H1 (cell line): ENCODE results near the gene COL4A2. TPM values are rescaled to one million over a fixed set of nuclear protein-coding genes. Genes with fewer than 3 reads are reported as not detected.

Source experiments
- CTCF ChIA-PET: fragments of 300-600 bp; sonication (Branson Sonifier 250); formaldehyde crosslinking; loops from one replicate; lab custom pipeline; 2021; ENCODE audit not compliant: partially characterized antibody; lab: Charles Lee
- POLR2A ChIA-PET: fragments of 300-600 bp; sonication (Branson Sonifier 250); formaldehyde crosslinking; loops from one replicate; lab custom pipeline; 2021; ENCODE audit warnings: inconsistent platforms; ENCODE audit not compliant: partially characterized antibody; lab: Charles Lee
- DNase-seq, 2 experiments: peaks; one replicate each; pipeline versions ENCODE4 v3.0.0 to v3.0.0-alpha.2; 2010 to 2022; ENCODE audit warnings: low spot score in 2 of 2, low read depth in 1 of 2, mixed read lengths in 1 of 2
- FAIRE-seq: peaks from 2 replicates; lab custom pipeline; 2011; peaks lifted over from hg19 to GRCh38; lab: Jason Lieb, UNC
- H2AFZ ChIP-seq: 2 replicates; pipeline ENCODE4 v1.8.1; 2012; ENCODE audit warnings: low read length, inconsistent platforms
- H2AK5ac ChIP-seq: 2 replicates; pipeline ENCODE4 v1.6.1; 2013; ENCODE audit warnings: low read depth, low read length
- H2BK120ac ChIP-seq: replicated peaks from 2 replicates; pipeline ENCODE3; 2013; ENCODE audit warnings: low read depth, low read length, inconsistent platforms
- H2BK12ac ChIP-seq: 2 replicates; pipeline ENCODE4 v1.6.1; 2013; ENCODE audit warnings: low read depth, low read length
- H2BK15ac ChIP-seq: 2 replicates; pipeline ENCODE4 v1.6.1; 2013; ENCODE audit warnings: low read length
- H2BK20ac ChIP-seq: 2 replicates; pipeline ENCODE4 v1.6.1; 2013; ENCODE audit warnings: low read length
- H2BK5ac ChIP-seq: 2 replicates; pipeline ENCODE4 v1.6.1; 2013; ENCODE audit warnings: low read depth, low read length
- H3K14ac ChIP-seq: 2 replicates; pipeline ENCODE4 v1.6.1; 2013; ENCODE audit warnings: inconsistent platforms; ENCODE audit not compliant: insufficient read length
- H3K18ac ChIP-seq: 2 replicates; pipeline ENCODE4 v1.6.1; 2013; ENCODE audit warnings: low read length; ENCODE audit errors: extremely low read depth
- H3K23ac ChIP-seq: 2 replicates; pipeline ENCODE4 v1.6.1; 2013; ENCODE audit warnings: inconsistent platforms; ENCODE audit not compliant: insufficient read length
- H3K23me2 ChIP-seq: 2 replicates; pipeline ENCODE4 v1.6.1; 2013; ENCODE audit warnings: low read depth, low read length
- H3K27ac ChIP-seq: 2 replicates; pipeline ENCODE4 v1.6.1; 2011; ENCODE audit warnings: low read depth, low read length, inconsistent platforms
- H3K27me3 ChIP-seq, 4 experiments: replicated peaks in 1 of 4; 1 replicate in 1 of 4; 2 replicates in 3 of 4; pipeline versions ENCODE4 v1.6.1 to v1.8.1; 2011 to 2013; ENCODE audit warnings: low read length in 3 of 4, mild to moderate bottlenecking in 3 of 4, inconsistent platforms in 2 of 4, mixed read lengths in 2 of 4, moderate library complexity in 1 of 4; ENCODE audit not compliant: control insufficient read depth in 3 of 4, insufficient read depth in 3 of 4; ENCODE audit errors: extremely low read depth in 1 of 4
- H3K36me3 ChIP-seq, 4 experiments: 2 replicates each; pipeline versions ENCODE4 v1.6.1 to v1.8.1; 2011 to 2013; ENCODE audit warnings: mild to moderate bottlenecking in 4 of 4, low read length in 3 of 4, moderate library complexity in 2 of 4, control low read depth in 1 of 4, inconsistent platforms in 1 of 4; ENCODE audit not compliant: insufficient read depth in 4 of 4, control insufficient read depth in 2 of 4
- H3K4ac ChIP-seq: replicated peaks from 2 replicates; pipeline ENCODE3; 2013; ENCODE audit warnings: low read length, low read depth, mixed read lengths, inconsistent platforms; ENCODE audit not compliant: insufficient read length
- H3K4me1 ChIP-seq, 4 experiments: replicated peaks in 1 of 4; 1 replicate in 1 of 4; 2 replicates in 3 of 4; pipeline versions ENCODE4 v1.6.1 to v1.8.1; 2011 to 2013; ENCODE audit warnings: low read length in 3 of 4, inconsistent platforms in 2 of 4, mixed read lengths in 1 of 4; ENCODE audit not compliant: insufficient read depth in 4 of 4, control insufficient read depth in 3 of 4
- H3K4me2 ChIP-seq, 2 experiments: 2 replicates each; pipeline versions ENCODE4 v1.6.1 to v1.8.1; 2011 to 2013; ENCODE audit warnings: low read depth in 2 of 2, low read length in 2 of 2, control low read depth in 1 of 2, inconsistent platforms in 1 of 2, mild to moderate bottlenecking in 1 of 2; ENCODE audit not compliant: insufficient read depth in 1 of 2
- H3K4me3 ChIP-seq, 4 experiments: fragments of 200-600, 300-600 bp in 1 of 4; sonication (generic), shearing (Covaris generic), sonication (Bioruptor Twin) in 1 of 4; 2 replicates each; pipeline versions ENCODE4 v1.5.1 to v1.8.1; 2011 to 2016; ENCODE audit warnings: low read length in 4 of 4, low read depth in 3 of 4, control low read depth in 2 of 4, inconsistent platforms in 2 of 4, mild to moderate bottlenecking in 2 of 4, mixed read lengths in 1 of 4, moderate library complexity in 1 of 4; ENCODE audit not compliant: insufficient read depth in 2 of 4; ENCODE audit errors: extremely low read depth in 1 of 4
- H3K56ac ChIP-seq: replicated peaks from 2 replicates; pipeline ENCODE3; 2013; ENCODE audit warnings: low read depth, mild to moderate bottlenecking, mixed read lengths, low read length, inconsistent platforms; ENCODE audit not compliant: insufficient read length
- H3K79me1 ChIP-seq: 2 replicates; pipeline ENCODE4 v1.6.1; 2013; ENCODE audit warnings: low read depth, low read length, control low read depth
- H3K79me2 ChIP-seq, 2 experiments: 2 replicates each; pipeline versions ENCODE4 v1.6.1 to v1.8.1; 2012 to 2013; ENCODE audit warnings: low read length in 2 of 2, mild to moderate bottlenecking in 2 of 2, inconsistent platforms in 1 of 2; ENCODE audit not compliant: insufficient read depth in 2 of 2, control insufficient read depth in 1 of 2
- H3K9ac ChIP-seq, 4 experiments: replicated peaks in 1 of 4; 1 replicate in 1 of 4; 2 replicates in 3 of 4; pipeline versions ENCODE4 v1.6.1 to v1.8.1; 2011 to 2013; ENCODE audit warnings: low read depth in 3 of 4, low read length in 3 of 4, control low read depth in 2 of 4, mild to moderate bottlenecking in 2 of 4, moderate library complexity in 2 of 4, inconsistent platforms in 1 of 4; ENCODE audit errors: extremely low read depth in 1 of 4
- H3K9me3 ChIP-seq, 2 experiments: 2 replicates each; pipeline versions ENCODE4 v1.6.1 to v1.8.1; 2012 to 2013; ENCODE audit warnings: mild to moderate bottlenecking in 2 of 2, moderate library complexity in 2 of 2, control low read depth in 1 of 2, inconsistent platforms in 1 of 2, low read depth in 1 of 2, low read length in 1 of 2, mixed read lengths in 1 of 2; ENCODE audit not compliant: insufficient read depth in 2 of 2
- H4K20me1 ChIP-seq, 2 experiments: replicated peaks in 1 of 2; 2 replicates each; pipeline versions ENCODE3 to v1.8.1; 2011 to 2013; ENCODE audit warnings: inconsistent platforms in 2 of 2, low read length in 2 of 2, mild to moderate bottlenecking in 1 of 2; ENCODE audit not compliant: insufficient read depth in 2 of 2, control insufficient read depth in 1 of 2
- H4K5ac ChIP-seq: 2 replicates; pipeline ENCODE4 v1.6.1; 2013; ENCODE audit warnings: low read length, low read depth, mixed read lengths, inconsistent platforms; ENCODE audit not compliant: insufficient read length
- H4K8ac ChIP-seq: 2 replicates; pipeline ENCODE4 v1.8.0; 2013; ENCODE audit warnings: mild to moderate bottlenecking, moderate library complexity, low read length, inconsistent platforms; ENCODE audit not compliant: insufficient read depth; ENCODE audit errors: extremely low read depth
- H4K91ac ChIP-seq: replicated peaks from 2 replicates; pipeline ENCODE3; 2013; ENCODE audit warnings: low read length, mixed read lengths, inconsistent platforms; ENCODE audit not compliant: insufficient read length
- POLR2AphosphoS5 ChIP-seq: IDR thresholded peaks from 2 replicates; pipeline ENCODE4 v1.6.1; 2011; ENCODE audit warnings: low read depth, low read length
- SIRT6 ChIP-seq: IDR thresholded peaks from one replicate; pipeline ENCODE4 v1.7.1; 2012; ENCODE audit warnings: low read length, inconsistent platforms
- TBP ChIP-seq: IDR thresholded peaks from 2 replicates; pipeline ENCODE4 v1.6.1; 2011; ENCODE audit warnings: low read depth, low read length, improper control_type of control experiment
- WGBS, 2 experiments: shearing (Covaris generic) in 1 of 2; methylation state at CpG; one replicate each; pipeline versions ENCODE4 v1.1.6 to v1.1.7; 2013 to 2015; ENCODE audit warnings: low lambda C conversion rate in 2 of 2, mixed read lengths in 2 of 2, inconsistent platforms in 1 of 2, low coverage in 1 of 2, missing lambda C conversion rate in 1 of 2; ENCODE audit not compliant: insufficient replicate concordance in 2 of 2, insufficient coverage in 1 of 2, insufficient read length in 1 of 2; ENCODE audit errors: extremely low coverage in 1 of 2, missing lambda C conversion rate in 1 of 2; 5-methylcytosine and 5-hydroxymethylcytosine counted together
- polyA plus RNA-seq, 7 experiments: library from polyadenylated mRNA; depleted of rRNA in 3 of 7; stranded (reverse) in 5 of 7; unstranded in 2 of 7; fragments of >200 nt in 5 of 7; fragments of 200-250 nt in 2 of 7; gene quantifications; 1 replicate in 5 of 7; 2 replicates in 1 of 7; 4 replicates in 1 of 7; pipeline versions ENCODE4 v1.2.1 to v1.2.3, GENCODE V29; 2011 to 2013; ENCODE audit warnings: missing spikeins in 2 of 7, mixed read lengths in 2 of 7
- total RNA-seq: library from RNA; stranded (reverse); fragmentation: NEBNext Ultra II Directional; extraction: Animal tissue kit (Norgen Biotek cat#: 25700); gene quantifications from 2 replicates; pipeline ENCODE4 v1.2.1, GENCODE V29; 2021
- TF ChIP-seq, protein P1 (sequence below): IDR thresholded peaks from 2 replicates; pipeline ENCODE4 v1.6.1; 2012; ENCODE audit warnings: inconsistent platforms

COL4A2 gene
- total and polyA plus RNA-seq, 2 of the 8 experiments (the other 6 are each of a cell fraction or from before 2014, with no cell fraction given) = 80.4 to 87.3 TPM

- 92 to 100% methylated on average over 1 to 4 of the region's 4 CpGs for WGBS, 2 experiments
- H3K14ac ChIP-seq = no peak overlapping the region
Measured at GRCh38 chr13:110426735-110427134, 119.7 kb downstream of the COL4A2 start.

More at GRCh38 chr13:110426735-110427134, 119.7 kb downstream of the COL4A2 start:
- no peak overlapping the region for H3K56ac ChIP-seq
- no peak overlapping the region for H3K23ac ChIP-seq
- H2AK5ac ChIP-seq = no peak overlapping the region
- FAIRE-seq = no peak
- H3K27me3 ChIP-seq = no peaks in the 10 kb centered on the region
- H4K5ac ChIP-seq = no peak overlapping the region
- H3K4ac ChIP-seq = no peak overlapping the region
- H2BK120ac ChIP-seq = no peak overlapping the region
- H3K79me2 ChIP-seq = no peaks in the 10 kb centered on the region
- no peak overlapping the region for H2BK12ac ChIP-seq
- no peak overlapping the region for H3K9ac ChIP-seq
- H2BK20ac ChIP-seq = no peak overlapping the region
- no peak overlapping the region for H3K18ac ChIP-seq
- H3K4me2 ChIP-seq = no peak overlapping the region
- TF ChIP-seq, protein P1, sequence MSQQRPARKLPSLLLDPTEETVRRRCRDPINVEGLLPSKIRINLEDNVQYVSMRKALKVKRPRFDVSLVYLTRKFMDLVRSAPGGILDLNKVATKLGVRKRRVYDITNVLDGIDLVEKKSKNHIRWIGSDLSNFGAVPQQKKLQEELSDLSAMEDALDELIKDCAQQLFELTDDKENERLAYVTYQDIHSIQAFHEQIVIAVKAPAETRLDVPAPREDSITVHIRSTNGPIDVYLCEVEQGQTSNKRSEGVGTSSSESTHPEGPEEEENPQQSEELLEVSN = no peak
- no peak for TF ChIP-seq POLR2AphosphoS5
- no peak for TF ChIP-seq SIRT6
- TF ChIP-seq TBP = no peak
- H3K23me2 ChIP-seq = no peaks in the 10 kb centered on the region
- no peak overlapping the region for H4K91ac ChIP-seq
- CTCF ChIA-PET = interaction anchor here (1.4 to 1.9 kb wide), 4 partner anchors 9 to 29 kb away, joined by 3 to 7 read pairs (median 4); no protein-coding TSS in a partner anchor
- H3K79me1 ChIP-seq = no peaks in the 10 kb centered on the region; the same call in 1 of the 2 replicates
- DNase-seq = no peak
- H4K20me1 ChIP-seq = no peaks in the 10 kb centered on the region
- no peak overlapping the region for H4K8ac ChIP-seq
- H3K4me3 ChIP-seq = no peak overlapping the region
- H2BK5ac ChIP-seq = no peak overlapping the region
- H2AFZ ChIP-seq = no peak overlapping the region
- H3K27ac ChIP-seq = no peak overlapping the region
- no peaks in the 10 kb centered on the region for H3K9me3 ChIP-seq
- H2BK15ac ChIP-seq = no peak overlapping the region
- H3K36me3 ChIP-seq = peaks cover 0 to 33% (median 6%) of the 10 kb centered on the region in 4 experiments; a peak in 4 of 8 replicates
- no peaks in the 10 kb centered on the region for H3K4me1 ChIP-seq
- POLR2A ChIA-PET = no interaction called here
